HG03469 (cell line): ENCODE results near the gene PPP2R2B.
"Not testable (repeated sequence)": the region's sequence is repeated elsewhere in the genome, so short reads cannot be mapped to it uniquely, and the experiment has no call there.

Experiments used
- ATAC-seq: cut with Tn5 transposase; IDR thresholded peaks from one replicate; pipeline ENCODE4 v1.9.1; 2021; ENCODE audit warnings: mild to moderate bottlenecking, moderate library complexity, moderate number of reproducible peaks; ENCODE audit not compliant: unreplicated experiment

Gene PPP2R2B

DNA sequence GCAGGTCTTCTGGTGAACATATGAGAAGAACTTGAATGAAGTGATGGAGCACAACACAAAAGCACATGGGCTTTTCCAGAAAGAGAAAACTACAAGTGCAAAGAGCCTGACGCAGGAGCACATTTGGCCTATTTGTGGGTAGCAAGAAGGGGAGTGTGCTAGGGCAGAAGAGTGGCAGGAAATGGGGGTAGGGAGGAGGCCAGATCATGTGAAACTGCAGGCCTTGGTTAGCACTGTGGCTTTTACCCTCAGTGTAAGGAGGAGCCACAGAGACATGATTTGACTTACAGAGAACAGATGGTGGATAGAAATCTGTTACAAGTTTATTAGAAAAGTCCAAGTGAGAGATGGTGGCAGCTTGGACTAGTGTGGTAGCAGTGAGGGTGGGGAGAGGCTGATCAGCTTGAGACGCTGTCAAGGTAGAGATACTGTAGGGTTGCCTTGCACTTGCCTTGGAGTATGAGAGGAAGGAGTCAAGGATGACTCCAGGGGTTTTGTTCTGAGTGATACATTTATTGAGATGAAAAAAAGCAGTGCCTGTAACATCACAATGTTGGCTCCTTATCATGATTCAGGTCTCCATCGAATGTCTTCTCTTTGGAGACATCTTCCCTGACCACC is 126.7 kb downstream of the PPP2R2B start:
- peak; percentile 99 for ATAC-seq

- ATAC-seq = no peak
Measured at GRCh38 chr5:146751054-146751453, 127.5 kb downstream of the PPP2R2B start.

- no peak for ATAC-seq
Measured at GRCh38 chr5:146748533-146748932, 130.0 kb downstream of the PPP2R2B start.

DNA sequence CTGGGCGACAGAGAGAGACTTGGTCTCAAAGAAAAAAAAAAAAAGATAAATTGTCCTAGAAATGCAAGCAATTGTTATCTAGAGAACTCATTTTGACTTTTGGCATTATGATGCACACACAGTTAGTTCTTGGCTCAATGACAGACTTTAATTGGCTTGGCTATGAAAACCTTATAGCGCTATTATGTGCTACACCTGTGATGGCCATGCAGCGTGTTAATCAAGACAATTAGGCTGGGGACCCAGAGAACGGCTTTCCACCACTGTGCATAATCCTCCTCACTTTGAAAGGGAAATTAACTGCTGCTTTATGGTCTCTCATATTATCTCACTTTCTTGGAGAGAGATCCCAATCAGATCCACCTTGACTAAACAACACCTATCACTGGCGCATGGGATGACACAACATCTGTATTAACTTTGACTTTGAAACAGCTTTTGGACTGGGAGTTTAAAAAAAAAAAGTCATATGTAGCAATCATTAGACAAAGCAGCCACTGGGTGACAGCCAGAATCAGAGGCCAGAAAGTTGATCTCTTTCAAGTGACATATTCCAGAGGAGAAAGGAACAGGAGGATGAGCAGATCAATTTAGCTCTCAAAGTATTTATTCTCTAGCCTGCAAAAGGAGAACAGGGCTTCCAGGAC is 132.5 kb downstream of the PPP2R2B start:
- no peak for ATAC-seq

GRCh38 chr5:146744068-146744745 is 134.3 kb downstream of the PPP2R2B start:
- no peak for ATAC-seq

- ATAC-seq = no peak
Measured at GRCh38 chr5:146734936-146735577, 143.5 kb downstream of the PPP2R2B start.

DNA sequence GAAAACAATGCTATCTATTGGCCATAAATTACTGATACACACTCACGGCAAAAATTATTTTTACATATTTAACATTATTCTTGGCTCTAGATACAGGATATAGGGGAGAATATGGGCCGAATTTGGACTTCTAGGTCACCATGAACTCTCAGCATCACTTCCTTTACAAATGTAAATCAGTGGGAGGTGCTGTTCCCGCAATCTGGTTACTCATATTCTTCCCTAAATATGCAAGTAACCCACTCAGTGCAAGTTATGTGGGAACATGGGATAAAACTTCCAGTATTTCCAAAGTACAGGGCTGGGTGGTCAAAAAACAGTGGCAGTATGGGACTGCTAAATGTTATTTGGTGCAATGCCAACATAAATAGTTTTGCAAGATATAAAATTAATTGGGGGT is 145.6 kb downstream of the PPP2R2B start:
- ATAC-seq = no peak

DNA sequence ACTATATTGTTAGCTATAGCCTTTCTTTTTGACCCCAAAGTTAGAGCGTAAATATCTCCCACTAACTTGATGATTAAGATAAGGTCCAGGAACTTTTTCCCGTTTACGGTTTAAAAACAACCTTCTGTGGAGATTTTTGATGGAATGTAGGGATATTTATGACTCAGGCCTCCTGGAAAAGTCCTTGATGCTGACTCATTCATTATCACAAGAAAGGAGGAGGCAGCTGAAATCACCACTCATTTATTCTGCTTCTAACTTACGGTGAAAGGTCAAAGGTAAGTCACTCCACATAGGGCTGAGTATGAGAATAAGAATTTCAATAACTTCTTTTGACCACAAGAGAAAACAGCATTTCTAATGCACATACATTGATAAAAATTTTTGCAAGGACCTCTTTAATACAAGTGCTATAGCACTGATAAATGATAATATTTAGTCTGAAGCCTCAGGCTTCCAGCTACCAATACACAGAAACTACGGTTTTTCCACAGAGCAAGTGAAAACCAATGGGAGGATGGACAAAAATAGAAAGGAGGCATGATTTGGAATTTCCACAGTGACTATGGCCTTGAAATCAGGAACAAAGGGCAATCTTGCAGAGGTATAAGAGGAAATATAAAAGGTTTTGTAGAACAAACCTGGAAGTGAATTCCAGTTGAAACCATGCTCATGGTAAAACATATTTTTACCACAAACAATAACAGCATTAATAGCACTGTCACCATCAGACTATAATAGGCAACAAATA is 146.5 kb downstream of the PPP2R2B start:
- ATAC-seq = no peak

- ATAC-seq = not testable (repeated sequence)
Measured at GRCh38 chr5:146728746-146729145, 149.8 kb downstream of the PPP2R2B start.

DNA sequence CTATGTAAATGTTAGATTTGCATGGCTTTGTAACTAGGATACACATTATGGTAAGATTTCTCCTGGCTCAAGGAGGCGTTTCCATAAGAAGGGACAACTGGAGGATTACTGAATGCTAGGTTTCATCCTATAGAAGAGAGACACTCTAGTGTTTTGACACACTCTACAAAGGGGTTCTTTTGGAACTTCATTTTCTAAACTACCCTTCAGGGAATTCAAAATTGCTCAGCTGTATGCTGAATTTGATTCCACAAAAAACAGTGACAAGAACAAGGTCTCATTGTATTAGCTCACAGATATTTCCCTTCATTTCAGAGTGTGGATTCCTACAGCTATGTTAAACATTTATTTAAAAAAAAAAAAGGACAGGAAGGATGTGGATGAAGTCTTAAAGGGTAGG is 151.7 kb downstream of the PPP2R2B start:
- no peak for ATAC-seq

GRCh38 chr5:146726020-146726419 is 152.5 kb downstream of the PPP2R2B start:
- ATAC-seq = no peak

- no peak for ATAC-seq
Measured at GRCh38 chr5:146725025-146725424, 153.5 kb downstream of the PPP2R2B start.

GRCh38 chr5:146722361-146722779 is 156.2 kb downstream of the PPP2R2B start:
- no peak for ATAC-seq

DNA sequence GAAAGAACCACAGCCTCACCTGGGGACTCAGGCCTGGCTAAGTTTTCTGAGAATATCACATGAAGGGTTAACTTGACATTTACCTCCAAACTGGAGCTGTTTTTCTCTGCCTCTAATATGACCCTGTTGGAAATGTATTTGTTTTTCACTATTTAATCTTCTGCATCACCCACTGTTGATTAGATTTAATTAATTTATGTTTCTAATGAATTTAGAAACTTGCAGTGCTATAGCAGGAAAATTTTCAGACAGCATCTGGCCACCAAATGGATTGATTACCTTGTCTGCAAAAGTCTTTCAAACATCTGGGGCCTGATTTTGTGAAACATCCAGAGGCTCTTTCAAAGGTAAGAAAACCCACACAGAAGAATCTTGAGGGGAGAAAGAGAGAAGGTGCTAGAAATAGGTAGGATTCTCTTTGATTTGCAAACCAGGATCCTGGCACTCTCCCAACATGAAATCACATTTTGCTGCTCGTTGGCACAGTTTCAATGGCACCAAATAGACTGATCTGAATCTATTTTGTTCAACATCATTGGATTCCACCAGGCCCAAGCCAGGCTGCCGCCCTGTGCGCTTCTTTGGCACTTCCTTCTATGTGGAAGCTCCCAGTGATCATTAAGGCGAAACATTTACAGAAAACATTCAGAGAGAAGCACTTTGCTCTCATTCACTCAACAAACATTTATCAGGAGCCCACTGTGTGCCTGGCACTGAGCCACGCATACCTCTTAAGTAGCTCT is 157.3 kb downstream of the PPP2R2B start:
- no peak for ATAC-seq

GRCh38 chr5:146720107-146720506 is 158.4 kb downstream of the PPP2R2B start:
- ATAC-seq = no peak

DNA sequence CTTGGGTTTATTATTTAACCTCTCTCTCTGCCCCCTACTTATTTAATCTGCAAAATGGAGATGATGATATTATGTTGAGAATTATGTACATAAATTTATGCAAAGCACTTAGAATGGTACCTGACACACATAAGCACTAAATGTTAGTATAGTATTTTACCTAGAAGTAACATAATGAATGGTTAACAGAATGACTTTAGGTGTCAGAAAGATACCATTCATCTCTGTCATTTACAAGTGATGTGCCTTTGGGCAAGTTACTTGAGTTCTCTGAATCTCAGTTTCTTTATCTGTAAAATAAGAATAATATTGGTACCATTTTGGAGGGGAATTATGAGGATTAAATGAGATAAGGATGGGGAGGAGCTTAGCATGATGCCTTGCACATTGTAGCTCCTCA is 159.4 kb downstream of the PPP2R2B start:
- no peak for ATAC-seq

- no peak for ATAC-seq
Measured at GRCh38 chr5:146718609-146719008, 159.9 kb downstream of the PPP2R2B start.

DNA sequence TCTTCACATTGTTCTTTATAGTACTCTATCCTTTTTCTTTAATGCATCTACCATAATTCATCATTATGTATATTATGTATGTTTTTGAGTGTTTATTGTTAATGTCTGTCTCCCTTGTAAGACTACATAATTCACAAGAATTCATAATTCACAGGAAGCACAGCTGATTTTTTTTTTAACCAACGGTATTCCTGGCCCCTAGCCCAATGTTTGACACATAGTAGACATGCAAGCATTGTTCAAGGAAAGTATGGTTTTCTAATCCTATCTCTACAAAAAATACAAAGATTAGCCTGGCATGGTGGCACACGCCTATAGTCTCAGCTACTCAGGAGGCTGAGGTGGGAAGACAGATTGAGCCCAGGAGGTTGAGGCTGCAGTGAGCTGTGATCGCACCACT is 160.6 kb downstream of the PPP2R2B start:
- ATAC-seq = no peak

GRCh38 chr5:146716636-146717035 is 161.9 kb downstream of the PPP2R2B start:
- ATAC-seq = no peak

DNA sequence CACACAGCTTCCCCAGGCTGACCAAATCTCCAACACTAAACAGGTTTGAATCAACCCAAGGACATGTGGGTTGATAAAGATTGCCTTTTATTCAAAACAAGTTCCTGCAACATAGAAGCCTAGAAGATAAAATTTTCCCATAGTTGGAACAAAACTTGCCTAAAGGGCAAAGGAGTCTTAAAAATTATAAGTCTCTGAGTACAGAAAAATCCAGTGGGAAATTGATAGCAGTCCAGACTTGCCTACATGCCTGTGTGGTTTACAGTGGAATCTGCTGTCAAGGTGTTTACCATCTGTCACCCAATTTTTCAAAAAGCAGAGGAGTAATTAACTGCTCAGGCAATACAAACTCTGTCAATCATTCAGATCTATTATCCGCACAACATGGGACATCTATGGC is 168.2 kb downstream of the PPP2R2B start:
- ATAC-seq = no peak
